Stomach (tissue), 9 donors: ENCODE measurements around the gene ITK. TPM values are rescaled to one million over a fixed set of nuclear protein-coding genes. Genes with fewer than 3 reads are reported as not detected.

Source experiments
- DNase-seq, 2 donors: peaks; one replicate each; pipeline versions ENCODE4 v3.0.0 to v3.0.0-alpha.2; 2013 to 2019
- H3K27ac ChIP-seq, 5 donors: fragments of 200-600 bp in 4 of 5; sonication (generic) in 4 of 5; one replicate each; pipeline ENCODE4 v1.5.1; 2013 to 2019; ENCODE audit warnings: mild to moderate bottlenecking in 1 of 5, moderate library complexity in 1 of 5
- H3K27me3 ChIP-seq, 3 donors: fragments of 200-600 bp; sonication (generic); one replicate each; pipeline ENCODE4 v1.5.1; 2017 to 2019; ENCODE audit warnings: mixed run types in 1 of 3
- H3K36me3 ChIP-seq, 4 donors: fragments of 200-600 bp; sonication (generic); 1 replicate in 3 of 4; 2 replicates in 1 of 4; pipeline ENCODE4 v1.5.1; 2016 to 2019
- H3K4me1 ChIP-seq, 4 donors: fragments of 200-600 bp; sonication (generic); one replicate each; pipeline ENCODE4 v1.5.1; 2016 to 2019
- H3K4me3 ChIP-seq, 4 donors: fragments of 200-600 bp; sonication (generic) in 3 of 4; one replicate each; pipeline ENCODE4 v1.5.1; 2016 to 2019; ENCODE audit warnings: mild to moderate bottlenecking in 1 of 4
- H3K9me3 ChIP-seq, 4 donors: fragments of 200-600 bp; sonication (generic); one replicate each; pipeline ENCODE4 v1.5.1; 2016 to 2019
- EP300 ChIP-seq: sonication (generic); formaldehyde crosslinking; IDR thresholded peaks from one replicate; pipeline ENCODE4 v1.6.1; 2017; ENCODE audit warnings: antibody characterized with exemption
- POLR2A ChIP-seq, 4 donors: fragments of 450-650 bp; IDR thresholded peaks; one replicate each; pipeline ENCODE4 v1.6.1; 2016; ENCODE audit warnings: antibody characterized with exemption in 4 of 4, control low read depth in 2 of 4, mild to moderate bottlenecking in 1 of 4, moderate library complexity in 1 of 4
- POLR2AphosphoS5 ChIP-seq, 3 donors: sonication (generic); formaldehyde crosslinking; IDR thresholded peaks; one replicate each; pipeline ENCODE4 v1.6.1; 2016; ENCODE audit warnings: antibody characterized with exemption in 3 of 3
- WGBS, 5 donors: extraction: QIAGEN DNeasy Blood & Tissue Kit in 3 of 5; methylation state at CpG; one replicate each; pipeline versions ENCODE4 v1.1.5 to v1.1.7; 2013 to 2018; 5-methylcytosine and 5-hydroxymethylcytosine counted together
- intact Hi-C: fragments of 100-400 bp; cut with DNase I; formaldehyde crosslinking; loops from one replicate; pipeline ENCODE4 v1.15.1; 2023; ENCODE audit warnings: low total_unique reads
- polyA plus RNA-seq, 3 donors: library from polyadenylated mRNA; stranded (reverse); fragments of 200-250 nt; gene quantifications; one replicate each; pipeline ENCODE4 v1.2.3, GENCODE V29; 2013
- total RNA-seq, 5 donors: library from RNA; depleted of rRNA; stranded (reverse); fragments of >200 nt; gene quantifications; one replicate each; pipeline versions ENCODE4 v1.1.0 to v1.2.3, GENCODE V29; 2014 to 2016
- TF ChIP-seq, protein P1 (sequence below), 7 experiments: fragments of 450-650 bp in 4 of 7; fragments of 200-600 bp in 3 of 7; sonication (generic) in 3 of 7; IDR thresholded peaks; one replicate each; pipeline ENCODE4 v1.5.1; 2016 to 2019; ENCODE audit warnings: antibody characterized with exemption in 7 of 7, control low read depth in 2 of 7, mild to moderate bottlenecking in 1 of 7
- donor health status: healthy with polysubstance abuse.
- donor health status: Bipolar disorder and iron deficiency.
- donor health status: healthy.

The ITK gene
- total and polyA plus RNA-seq, 8 donors: 0.58 to 9.9 (median 2.3) TPM; not detected in 1

DNA sequence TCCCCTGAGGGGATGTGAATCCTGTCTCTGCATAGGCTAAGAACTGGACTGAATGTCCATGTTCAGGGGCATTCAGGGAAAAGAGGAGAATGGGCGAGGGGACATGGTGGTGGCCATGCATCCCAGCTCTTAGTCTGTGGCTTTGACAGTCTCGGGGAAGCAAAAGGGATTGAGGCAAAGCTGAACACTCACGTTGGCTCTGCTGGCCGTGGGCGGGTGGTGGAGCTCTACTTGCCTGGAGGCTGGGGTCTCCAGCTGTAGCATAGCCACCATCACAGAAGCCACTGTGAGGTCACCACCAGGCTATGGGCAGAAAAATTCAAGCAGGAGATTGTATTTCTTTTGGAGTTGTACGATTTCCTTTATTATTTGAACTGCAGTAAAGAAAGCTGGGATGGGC, 18.6 kb upstream of the ITK start:
- H3K4me1 ChIP-seq: no peaks in the 10 kb centered on the region
- intact Hi-C loops: no loop called here
- H3K4me3 ChIP-seq: no peak overlapping the region
- peaks cover 0 to 7% (median 0%) of the 10 kb centered on the region in 3 donors for H3K27me3 ChIP-seq
- no peak for DNase-seq
- H3K27ac ChIP-seq: no peak overlapping the region
- H3K9me3 ChIP-seq: no peaks in the 10 kb centered on the region
- 75 to 89% (median 88%) methylated on average over 6 of the region's 6 CpGs for WGBS, 5 donors
- TF ChIP-seq EP300: no peak
- TF ChIP-seq, protein P1, sequence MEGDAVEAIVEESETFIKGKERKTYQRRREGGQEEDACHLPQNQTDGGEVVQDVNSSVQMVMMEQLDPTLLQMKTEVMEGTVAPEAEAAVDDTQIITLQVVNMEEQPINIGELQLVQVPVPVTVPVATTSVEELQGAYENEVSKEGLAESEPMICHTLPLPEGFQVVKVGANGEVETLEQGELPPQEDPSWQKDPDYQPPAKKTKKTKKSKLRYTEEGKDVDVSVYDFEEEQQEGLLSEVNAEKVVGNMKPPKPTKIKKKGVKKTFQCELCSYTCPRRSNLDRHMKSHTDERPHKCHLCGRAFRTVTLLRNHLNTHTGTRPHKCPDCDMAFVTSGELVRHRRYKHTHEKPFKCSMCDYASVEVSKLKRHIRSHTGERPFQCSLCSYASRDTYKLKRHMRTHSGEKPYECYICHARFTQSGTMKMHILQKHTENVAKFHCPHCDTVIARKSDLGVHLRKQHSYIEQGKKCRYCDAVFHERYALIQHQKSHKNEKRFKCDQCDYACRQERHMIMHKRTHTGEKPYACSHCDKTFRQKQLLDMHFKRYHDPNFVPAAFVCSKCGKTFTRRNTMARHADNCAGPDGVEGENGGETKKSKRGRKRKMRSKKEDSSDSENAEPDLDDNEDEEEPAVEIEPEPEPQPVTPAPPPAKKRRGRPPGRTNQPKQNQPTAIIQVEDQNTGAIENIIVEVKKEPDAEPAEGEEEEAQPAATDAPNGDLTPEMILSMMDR (IDR thresholded peaks at IDR 0.05): no peak
- TF ChIP-seq POLR2A (IDR thresholded peaks at IDR 0.05): no peak
- no peak for TF ChIP-seq POLR2AphosphoS5 (IDR thresholded peaks at IDR 0.05)
- H3K36me3 ChIP-seq: no peaks in the 10 kb centered on the region

DNA sequence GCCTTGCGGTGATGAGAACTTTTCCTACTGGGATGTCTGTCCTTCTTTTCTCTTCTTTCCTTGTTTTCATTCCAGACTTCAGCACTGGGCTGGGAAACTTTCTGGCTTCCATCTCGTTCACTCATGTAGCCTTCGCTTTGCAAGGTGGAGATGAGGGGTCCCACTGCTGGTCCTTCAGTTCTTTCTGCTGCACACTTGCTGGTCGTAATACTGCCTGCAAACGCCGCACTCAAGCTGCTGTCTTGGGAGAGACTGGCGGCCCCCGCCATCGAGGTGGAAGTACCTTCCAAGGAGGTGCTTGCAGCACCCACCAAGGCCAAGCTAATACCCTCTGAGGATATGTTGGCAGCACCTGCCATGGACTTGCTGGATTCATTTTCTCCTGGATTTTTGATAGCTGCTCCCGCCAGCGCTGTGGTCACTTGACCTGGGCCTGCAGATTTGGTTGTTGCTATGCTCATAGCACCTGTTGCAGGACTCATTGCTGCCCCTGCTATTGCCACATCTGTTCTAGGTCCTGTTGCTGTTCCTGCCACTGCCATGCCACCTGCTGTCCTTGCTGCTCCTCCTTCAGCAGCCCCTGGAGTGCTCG, 17.6 kb upstream of the ITK start:
- Histone ChIP-seq H3K27me3 (peaks cover 0 to 7% (median 0%) of the 10 kb centered on the region in 3 donors), H3K27ac (no peak overlapping the region), H3K9me3 (no peaks in the 10 kb centered on the region), H3K36me3 (no peaks in the 10 kb centered on the region), H3K4me3 (no peak overlapping the region), H3K4me1 (no peaks in the 10 kb centered on the region)
- TF ChIP-seq POLR2AphosphoS5 (IDR thresholded peaks at IDR 0.05): no peak
- no peak for TF ChIP-seq POLR2A (IDR thresholded peaks at IDR 0.05)
- TF ChIP-seq, protein P1 (IDR thresholded peaks at IDR 0.05): no peak
- TF ChIP-seq EP300: no peak
- DNase-seq: no peak
- intact Hi-C loops: no loop called here
- WGBS, 5 donors: 92 to 94% (median 93%) methylated on average over 12 of the region's 12 CpGs

DNA sequence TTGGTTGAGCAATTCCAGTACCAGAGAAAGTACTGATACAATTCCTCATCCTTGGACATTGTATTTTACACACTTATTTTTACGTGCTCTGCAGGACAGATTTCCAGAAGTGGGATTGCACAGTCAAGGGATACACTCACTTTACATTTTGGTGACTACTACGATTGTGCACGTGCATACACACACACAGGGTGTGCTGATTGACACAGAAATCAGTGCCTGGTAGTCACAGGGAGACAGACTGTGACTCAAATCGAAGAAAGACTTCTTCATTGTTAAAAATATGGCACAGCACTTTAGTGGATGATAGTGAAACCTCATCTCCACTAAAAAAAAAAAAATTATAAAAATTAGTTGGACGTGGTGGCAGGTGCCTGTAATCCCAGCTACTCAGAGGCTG, 16.1 kb upstream of the ITK start:
- TF ChIP-seq EP300 (no peak), POLR2A (IDR thresholded peaks at IDR 0.05) (no peak), POLR2AphosphoS5 (IDR thresholded peaks at IDR 0.05) (no peak)
- TF ChIP-seq, protein P1 (IDR thresholded peaks at IDR 0.05): no peak
- Histone ChIP-seq H3K9me3 (no peaks in the 10 kb centered on the region), H3K27me3 (peaks cover 0 to 7% (median 0%) of the 10 kb centered on the region in 3 donors), H3K4me1 (no peaks in the 10 kb centered on the region), H3K4me3 (no peak overlapping the region), H3K27ac (no peak overlapping the region), H3K36me3 (no peaks in the 10 kb centered on the region)
- DNase-seq: no peak
- intact Hi-C loops: no loop called here
- 64 to 84% (median 72%) methylated on average over 5 of the region's 5 CpGs for WGBS, 5 donors

DNA sequence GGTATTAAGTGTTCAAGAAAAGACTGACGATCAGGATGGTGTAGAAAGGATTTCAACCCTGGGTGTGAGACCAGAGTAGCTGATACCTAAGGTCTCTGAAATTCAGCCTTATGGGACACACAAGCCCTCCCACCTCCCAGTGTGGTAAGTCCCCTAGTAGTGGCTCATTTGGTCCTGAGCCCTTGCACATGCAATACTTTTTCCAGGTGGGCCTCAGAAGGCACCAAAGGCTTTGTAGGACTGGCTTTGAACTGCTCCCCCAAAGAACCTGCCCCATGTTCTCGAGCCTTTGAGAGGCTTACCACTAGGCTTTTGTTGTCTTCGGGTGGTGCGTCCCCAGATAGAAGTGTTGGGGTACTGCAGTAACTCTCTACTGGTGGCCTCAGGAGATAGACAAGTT, 15.4 kb upstream of the ITK start:
- TF ChIP-seq, protein P1 (IDR thresholded peaks at IDR 0.05): no peak
- TF ChIP-seq POLR2AphosphoS5 (IDR thresholded peaks at IDR 0.05): no peak
- TF ChIP-seq EP300: no peak
- no peak for TF ChIP-seq POLR2A (IDR thresholded peaks at IDR 0.05)
- H3K36me3 ChIP-seq: no peaks in the 10 kb centered on the region
- 83 to 90% (median 85%) methylated on average over 4 of the region's 4 CpGs for WGBS, 5 donors
- no peaks in the 10 kb centered on the region for H3K4me1 ChIP-seq
- no peak overlapping the region for H3K27ac ChIP-seq
- intact Hi-C loops: no loop called here
- H3K9me3 ChIP-seq: peaks cover 0 to 3% (median 0%) of the 10 kb centered on the region in 4 donors
- DNase-seq: no peak
- H3K4me3 ChIP-seq: no peak overlapping the region
- peaks cover 0 to 7% (median 0%) of the 10 kb centered on the region in 3 donors for H3K27me3 ChIP-seq
